NCI-H128 (cell line): ENCODE measurements around the gene SHMT2.
A peak's percentile ranks its signal among the peaks of the same experiment; 100 is the strongest.

ENCODE experiments used
- DNase-seq: peaks from one replicate; lab custom pipeline; 2025; ENCODE audit not compliant: unreplicated experiment; lab: John Stamatoyannopoulos, UW

The SHMT2 gene

DNA sequence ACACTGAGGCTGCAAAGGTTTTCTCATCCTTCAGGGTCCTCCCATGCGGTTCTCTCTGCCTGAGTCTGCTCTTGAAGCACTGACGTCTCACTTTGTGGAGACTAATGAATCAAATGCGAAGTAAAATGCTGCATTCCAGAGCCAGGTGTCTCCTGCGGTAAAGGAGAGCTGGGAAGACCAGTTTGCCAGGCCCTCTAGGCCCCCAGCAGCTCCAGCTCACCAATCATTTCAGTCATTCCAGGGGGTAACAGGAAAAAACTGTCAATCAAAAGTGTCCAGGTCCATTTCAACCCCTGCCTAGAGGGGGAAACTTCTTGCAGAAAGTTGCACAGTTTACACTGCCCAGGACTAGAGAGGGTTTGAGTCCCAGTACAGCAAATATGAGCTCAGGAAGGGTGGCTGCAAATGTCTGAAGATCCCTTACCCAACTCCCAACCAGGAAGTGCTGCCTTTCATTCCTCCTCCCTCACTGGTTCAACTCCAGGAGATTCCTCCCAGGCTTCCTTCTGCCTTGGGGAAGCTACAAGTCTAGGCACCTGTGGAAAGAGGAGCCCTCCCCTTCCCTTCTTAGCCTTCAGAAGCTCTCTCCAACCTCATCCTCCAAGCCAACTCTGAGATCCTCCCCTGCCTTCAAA lies 15.6 kb upstream of the SHMT2 start:
- DNase-seq = no peak

- peak; percentile 71 for DNase-seq
These were observed 15.1 kb upstream of the SHMT2 start for GRCh38 chr12:57214398-57214781.

DNA sequence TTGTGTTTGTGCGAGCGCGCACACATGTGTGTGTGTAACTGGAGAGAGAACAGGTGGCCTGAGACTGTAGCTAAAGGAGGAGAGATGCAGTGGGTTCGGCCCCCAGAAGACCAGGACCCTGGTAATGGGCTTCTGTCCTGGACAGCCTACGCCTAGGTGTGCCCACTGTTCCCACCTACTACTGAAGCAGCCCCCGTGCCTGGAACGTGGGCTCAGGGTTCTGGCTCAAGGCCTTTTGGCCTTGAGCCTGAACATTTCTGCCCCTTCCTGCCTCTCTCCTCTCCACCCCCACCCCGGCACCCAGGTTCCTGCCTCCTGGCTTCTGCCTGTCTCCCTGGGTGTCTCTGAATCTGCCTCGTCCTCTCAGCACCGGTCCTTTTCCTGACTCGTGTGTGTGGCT lies 14.4 kb upstream of the SHMT2 start:
- no peak for DNase-seq

GRCh38 chr12:57215668-57216013 lies 13.9 kb upstream of the SHMT2 start:
- DNase-seq = no peak

- peak; percentile 57 for DNase-seq
These were observed 13.2 kb upstream of the SHMT2 start, which contains the start of gene NXPH4 for GRCh38 chr12:57216014-57216911. TSS of gene NXPH4 (plus strand) at chr12:57216794. CDS start at chr12:57216970, 176 bp downstream.

- no peak for DNase-seq
These were observed 12.3 kb upstream of the SHMT2 start for GRCh38 chr12:57216921-57217879.

GRCh38 chr12:57218030-57218853 lies 11.3 kb upstream of the SHMT2 start:
- DNase-seq = no peak

DNA sequence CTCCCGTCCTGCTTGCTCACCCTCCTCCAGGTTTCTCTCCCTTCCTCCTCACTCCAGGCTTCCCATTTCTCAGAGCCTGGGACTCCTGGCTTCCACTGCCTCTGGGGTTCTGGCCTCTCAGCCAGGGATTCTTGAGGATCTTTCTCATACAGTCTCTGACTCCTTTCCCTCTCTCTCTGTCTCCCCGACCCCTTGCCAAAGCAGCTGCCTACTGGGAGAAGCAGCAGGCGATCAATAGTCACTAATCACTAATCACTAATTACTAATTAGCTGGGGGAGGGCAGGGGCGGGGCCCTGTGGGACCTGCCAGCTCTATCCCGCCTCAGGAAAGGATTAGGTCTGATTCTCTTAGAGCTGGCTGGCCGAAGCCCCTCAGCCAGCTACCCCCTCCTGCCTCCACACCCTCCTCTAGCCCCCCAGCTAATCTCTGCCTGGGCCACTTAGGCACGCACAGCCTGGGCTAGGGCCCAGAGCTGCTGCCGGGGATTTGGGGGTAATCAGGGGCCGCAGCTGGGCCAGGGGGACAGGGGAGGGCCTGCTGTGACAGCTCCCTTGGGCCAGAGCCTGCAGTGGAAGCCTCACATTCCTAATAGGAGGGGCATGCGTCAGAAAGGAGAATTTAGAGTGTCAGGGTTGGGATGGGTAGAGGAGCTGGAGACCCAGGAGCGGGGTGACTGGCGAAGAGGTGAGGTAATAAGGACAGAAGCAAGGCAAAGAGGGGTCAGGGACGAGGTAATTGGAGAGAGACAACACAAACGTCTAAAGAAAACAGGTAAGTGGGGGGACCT lies 10.1 kb upstream of the SHMT2 start:
- no peak for DNase-seq

DNA sequence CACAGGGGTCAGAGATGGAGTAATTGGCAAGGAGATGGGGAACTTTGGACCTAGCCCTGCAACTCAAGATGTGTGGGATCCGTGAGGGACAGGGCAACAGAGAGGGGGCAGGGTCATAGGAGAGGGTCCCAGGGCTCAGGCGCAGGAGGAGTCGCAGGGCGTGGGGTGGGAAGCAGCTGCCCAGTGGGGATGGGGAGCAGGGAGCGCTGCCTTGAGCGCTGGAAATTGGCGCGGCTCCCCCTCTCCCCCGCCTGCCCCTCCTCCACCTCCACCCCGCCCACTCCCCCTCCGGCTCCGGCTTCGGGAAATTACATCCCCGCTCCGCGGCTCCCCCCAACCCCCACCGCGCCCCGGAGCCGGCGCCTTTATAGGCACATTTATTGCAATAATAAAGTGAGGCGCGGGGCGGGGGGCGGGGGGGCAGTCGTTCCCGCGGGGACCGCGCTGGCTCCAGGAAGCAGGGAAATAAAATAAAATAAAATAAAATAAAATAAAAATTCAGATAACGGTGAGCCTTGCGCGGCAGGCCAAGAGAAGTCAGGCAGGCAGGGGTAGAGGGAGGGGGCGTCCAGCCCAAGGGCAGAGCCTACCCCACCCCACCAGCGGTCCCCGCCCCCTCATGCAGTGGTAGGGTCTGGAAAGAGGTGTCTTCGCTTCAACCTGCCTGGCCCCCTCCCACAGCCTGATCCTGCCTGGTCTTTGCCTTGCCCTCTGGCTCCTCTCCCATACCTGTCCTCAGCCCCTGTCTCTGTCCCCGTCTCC lies 9.3 kb upstream of the SHMT2 start:
- no peak for DNase-seq

DNA sequence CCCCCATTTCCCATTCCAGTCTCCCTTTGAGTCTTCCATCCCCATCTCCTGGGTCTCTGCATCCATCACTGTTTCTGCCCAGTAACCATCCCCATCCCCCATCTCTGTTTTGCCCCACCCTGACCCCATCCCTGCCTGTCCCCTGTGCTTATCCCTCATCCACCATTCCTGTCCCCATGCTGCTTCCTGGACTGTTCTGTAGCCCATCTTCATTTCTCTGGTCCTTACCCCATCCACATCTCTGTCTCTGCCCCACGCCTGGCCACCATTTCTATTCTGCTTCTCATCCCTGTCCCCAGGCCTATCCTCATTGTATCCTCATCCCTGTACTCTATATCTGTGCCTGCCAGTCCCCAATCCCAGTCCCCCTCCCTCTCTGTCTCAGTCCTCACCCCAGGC lies 8.7 kb upstream of the SHMT2 start:
- no peak for DNase-seq

GRCh38 chr12:57221169-57221917 lies 8.2 kb upstream of the SHMT2 start:
- no peak for DNase-seq

DNA sequence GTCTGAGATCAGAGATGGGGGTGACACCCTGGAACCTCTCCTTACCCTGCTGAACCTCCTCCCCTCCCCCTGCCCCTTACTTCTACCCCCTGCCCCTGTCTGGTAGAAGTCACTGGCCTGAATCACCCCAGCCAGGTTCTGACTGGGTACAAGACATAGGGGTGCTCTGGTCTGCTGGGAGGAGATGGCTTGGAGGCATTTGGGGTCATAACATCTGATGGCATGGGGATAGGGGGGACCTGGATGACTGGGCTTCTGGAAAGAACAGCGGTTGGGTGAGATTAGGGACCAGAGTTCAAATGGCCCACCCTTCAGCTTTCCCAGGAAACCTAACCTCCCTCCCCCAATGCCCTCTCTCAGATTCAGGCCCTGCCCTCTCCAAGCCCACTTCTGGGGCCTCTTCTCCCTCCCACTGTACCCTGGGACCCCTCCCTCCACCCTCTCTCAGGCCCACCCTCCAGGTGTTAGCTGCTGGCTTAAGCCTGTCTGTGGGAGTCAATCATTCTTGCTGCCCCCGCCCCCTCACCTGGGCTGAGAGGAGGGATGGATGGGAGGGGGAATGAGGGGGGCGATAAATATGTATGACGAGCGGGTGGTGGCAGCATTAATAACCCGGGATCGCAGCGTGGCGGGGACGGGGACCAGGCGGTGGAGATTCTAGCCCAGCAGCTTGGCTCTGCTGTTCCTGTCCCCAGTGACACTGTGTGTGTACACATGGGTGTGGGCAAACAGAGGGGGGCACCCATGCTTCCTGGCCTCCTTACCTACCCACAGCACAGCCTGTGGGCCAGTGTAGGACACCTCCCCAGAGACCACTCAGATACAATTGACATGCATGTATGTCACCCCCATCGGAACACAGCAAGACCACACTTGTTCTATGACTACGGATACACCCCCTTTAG lies 7.0 kb upstream of the SHMT2 start:
- DNase-seq = no peak

DNA sequence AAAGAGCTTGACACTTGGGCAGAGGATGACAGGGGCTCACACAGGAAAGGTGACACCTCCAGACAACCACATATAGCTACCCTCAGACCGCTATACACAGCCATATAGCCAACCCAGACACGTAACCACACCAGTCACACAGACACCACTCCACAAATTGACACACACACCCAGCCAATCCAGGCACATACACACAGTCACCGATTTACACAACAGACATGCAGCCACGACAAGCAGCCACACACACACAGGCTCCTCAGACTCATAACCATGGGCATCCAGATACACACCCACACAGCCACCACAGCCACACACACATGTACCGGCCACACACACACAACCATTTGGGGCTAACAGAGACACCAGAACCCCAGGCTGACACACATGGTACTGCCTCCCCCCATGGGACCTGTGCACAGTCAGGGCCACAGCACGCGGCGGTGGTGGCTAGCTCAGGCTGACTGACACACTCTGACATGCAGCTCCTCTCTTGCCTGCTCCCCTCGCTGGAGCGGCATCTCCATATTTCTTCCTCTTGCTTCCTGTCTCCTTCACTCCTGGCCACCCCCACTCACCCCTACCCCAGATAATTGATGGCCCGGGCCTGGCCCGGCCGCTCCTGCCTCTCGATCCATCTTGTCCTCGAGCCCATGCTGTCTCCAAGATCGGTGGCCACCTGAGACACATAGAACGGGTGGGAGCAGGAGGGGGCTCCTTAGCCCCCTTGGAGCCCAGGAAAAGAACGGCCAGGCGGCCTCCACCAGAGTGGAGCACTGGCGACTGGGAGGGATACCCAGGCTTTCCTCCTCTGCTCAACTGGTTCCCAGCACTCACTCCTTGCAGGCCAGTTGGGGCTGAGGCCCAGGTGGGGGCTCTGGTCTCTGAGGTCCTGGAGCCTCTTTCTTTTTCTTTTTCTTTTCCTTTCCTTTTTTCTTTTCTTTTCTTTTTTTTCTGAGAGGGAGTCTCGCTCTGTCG lies 6.0 kb upstream of the SHMT2 start:
- no peak for DNase-seq

GRCh38 chr12:57224278-57224972 lies 5.1 kb upstream of the SHMT2 start:
- DNase-seq = no peak

GRCh38 chr12:57224973-57225679 lies 4.4 kb upstream of the SHMT2 start:
- no peak for DNase-seq
